Osteoblast (primary cell): ENCODE results near the gene RNF227. TPM values are rescaled to one million over a fixed set of nuclear protein-coding genes. Genes with fewer than 3 reads are reported as not detected.

Experiments used
- DNase-seq: peaks from one replicate; pipeline ENCODE4 v3.0.0; 2011; ENCODE audit warnings: low spot score, mixed read lengths; ENCODE audit not compliant: insufficient read length; ENCODE audit errors: missing footprints
- H2AFZ ChIP-seq: 2 replicates; pipeline ENCODE4 v1.6.0; 2011; ENCODE audit warnings: mild to moderate bottlenecking, low read length
- H3K27ac ChIP-seq: 2 replicates; pipeline ENCODE4 v1.5.1; 2011; ENCODE audit warnings: mild to moderate bottlenecking, low read depth, low read length, moderate library complexity
- H3K27me3 ChIP-seq: 2 replicates; pipeline ENCODE4 v1.6.0; 2012; ENCODE audit warnings: mild to moderate bottlenecking, control low read depth, inconsistent platforms, low read length, moderate library complexity; ENCODE audit not compliant: insufficient read depth
- H3K36me3 ChIP-seq: 2 replicates; pipeline ENCODE4 v1.5.1; 2011; ENCODE audit warnings: mild to moderate bottlenecking, low read length, control low read depth, moderate library complexity; ENCODE audit not compliant: insufficient read depth
- H3K4me1 ChIP-seq: 2 replicates; pipeline ENCODE4 v1.5.1; 2011; ENCODE audit warnings: mild to moderate bottlenecking, low read length, control low read depth, moderate library complexity; ENCODE audit not compliant: insufficient read depth
- H3K4me2 ChIP-seq: 2 replicates; pipeline ENCODE4 v1.6.0; 2011; ENCODE audit warnings: mild to moderate bottlenecking, low read length; ENCODE audit not compliant: insufficient read depth
- H3K4me3 ChIP-seq: fragments of 200-600 bp; sonication (generic); 3 replicates; pipeline ENCODE4 v1.5.1; 2012; ENCODE audit warnings: mild to moderate bottlenecking, low read length, inconsistent platforms; ENCODE audit not compliant: insufficient read depth
- H3K79me2 ChIP-seq: 2 replicates; pipeline ENCODE4 v1.6.0; 2012; ENCODE audit warnings: mild to moderate bottlenecking, low read length, control low read depth, inconsistent platforms; ENCODE audit not compliant: insufficient read depth
- H3K9me3 ChIP-seq: 2 replicates; pipeline ENCODE4 v1.5.1; 2011; ENCODE audit warnings: low read depth, low read length, control low read depth
- H4K20me1 ChIP-seq: 2 replicates; pipeline ENCODE4 v1.6.0; 2012; ENCODE audit warnings: mild to moderate bottlenecking, low read length, control low read depth; ENCODE audit not compliant: insufficient read depth
- CTCF ChIP-seq: IDR thresholded peaks from 2 replicates; pipeline ENCODE4 v1.5.1; 2011; ENCODE audit warnings: mild to moderate bottlenecking, low read depth, low read length, moderate library complexity; ENCODE audit errors: extremely low read depth
- total RNA-seq: library from RNA; depleted of rRNA; stranded (reverse); fragments of >200 nt; gene quantifications from 2 replicates; pipeline ENCODE4 v1.2.3, GENCODE V29; 2012

The RNF227 gene
- total RNA-seq, 1 donor = 3.6 TPM

GRCh38 chr17:7915179-7915610 is 894 bp downstream of the RNF227 start:
- Histone ChIP-seq H3K4me3 (peak overlapping the region; percentile 79), H2AFZ (peak overlapping the region; percentile 74), H3K36me3 (peaks cover 34% of the 10 kb centered on the region), H3K4me1 (peaks cover 24% of the 10 kb centered on the region), H3K79me2 (no peaks in the 10 kb centered on the region), H4K20me1 (no peaks in the 10 kb centered on the region), H3K27ac (peak overlapping the region; percentile 70), H3K9me3 (no peaks in the 10 kb centered on the region), H3K4me2 (peak overlapping the region; percentile 88), H3K27me3 (no peaks in the 10 kb centered on the region)
- TF ChIP-seq CTCF = no peak
- DNase-seq = peak; percentile 84

- Histone ChIP-seq H3K4me1 (peaks cover 24% of the 10 kb centered on the region), H3K36me3 (peaks cover 50% of the 10 kb centered on the region), H3K27ac (no peak overlapping the region), H2AFZ (no peak overlapping the region), H3K9me3 (no peaks in the 10 kb centered on the region), H3K27me3 (no peaks in the 10 kb centered on the region), H4K20me1 (no peaks in the 10 kb centered on the region), H3K4me3 (no peak overlapping the region), H3K4me2 (no peak overlapping the region), H3K79me2 (no peaks in the 10 kb centered on the region)
- peak; percentile 91 for DNase-seq
- peak; percentile 82 for TF ChIP-seq CTCF
These were observed 3.1 kb downstream of the RNF227 start for GRCh38 chr17:7912927-7913524.

- DNase-seq = peak; percentile 81
- H3K27me3 ChIP-seq = no peaks in the 10 kb centered on the region
- no peak overlapping the region for H3K27ac ChIP-seq
- H3K4me3 ChIP-seq = no peak overlapping the region
- no peaks in the 10 kb centered on the region for H3K9me3 ChIP-seq
- no peak overlapping the region for H3K4me2 ChIP-seq
- H4K20me1 ChIP-seq = no peaks in the 10 kb centered on the region
- H3K36me3 ChIP-seq = peaks cover 69% of the 10 kb centered on the region
- no peaks in the 10 kb centered on the region for H3K79me2 ChIP-seq
- H3K4me1 ChIP-seq = peaks cover 13% of the 10 kb centered on the region
- no peak for TF ChIP-seq CTCF
- no peak overlapping the region for H2AFZ ChIP-seq
These were observed 5.0 kb downstream of the RNF227 start for GRCh38 chr17:7911116-7911515.

GRCh38 chr17:7910711-7911110 is 5.4 kb downstream of the RNF227 start:
- Histone ChIP-seq H3K4me1 (peaks cover 11% of the 10 kb centered on the region), H3K36me3 (peaks cover 73% of the 10 kb centered on the region), H2AFZ (no peak overlapping the region), H3K4me2 (no peak overlapping the region), H3K27me3 (no peaks in the 10 kb centered on the region), H3K9me3 (no peaks in the 10 kb centered on the region), H3K27ac (no peak overlapping the region), H3K4me3 (no peak overlapping the region), H3K79me2 (no peaks in the 10 kb centered on the region), H4K20me1 (no peaks in the 10 kb centered on the region)
- no peak for TF ChIP-seq CTCF
- DNase-seq = no peak
